ENCODE data around the gene PCDHGB3.
"Not testable (repeated sequence)": the region's sequence is repeated elsewhere in the genome, so short reads cannot be mapped to it uniquely, and the experiment has no call there.

Gene PCDHGB3

DNA sequence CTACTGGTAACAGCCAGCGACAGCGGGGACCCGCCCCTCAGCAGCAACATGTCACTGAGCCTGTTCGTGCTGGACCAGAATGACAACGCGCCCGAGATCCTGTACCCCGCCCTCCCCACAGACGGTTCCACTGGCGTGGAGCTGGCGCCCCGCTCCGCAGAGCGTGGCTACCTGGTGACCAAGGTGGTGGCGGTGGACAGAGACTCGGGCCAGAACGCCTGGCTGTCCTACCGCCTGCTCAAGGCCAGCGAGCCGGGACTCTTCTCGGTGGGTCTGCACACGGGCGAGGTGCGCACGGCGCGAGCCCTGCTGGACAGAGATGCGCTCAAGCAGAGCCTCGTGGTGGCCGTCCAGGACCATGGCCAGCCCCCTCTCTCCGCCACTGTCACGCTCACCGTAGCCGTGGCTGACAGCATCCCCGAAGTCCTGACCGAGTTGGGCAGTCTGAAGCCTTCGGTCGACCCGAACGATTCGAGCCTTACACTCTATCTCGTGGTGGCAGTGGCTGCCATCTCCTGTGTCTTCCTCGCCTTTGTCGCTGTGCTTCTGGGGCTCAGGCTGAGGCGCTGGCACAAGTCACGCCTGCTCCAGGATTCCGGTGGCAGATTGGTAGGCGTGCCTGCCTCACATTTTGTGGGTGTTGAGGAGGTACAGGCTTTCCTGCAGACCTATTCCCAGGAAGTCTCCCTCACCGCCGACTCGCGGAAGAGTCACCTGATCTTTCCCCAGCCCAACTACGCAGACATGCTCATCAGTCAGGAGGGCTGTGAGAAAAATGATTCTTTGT, 24.6 kb downstream of the PCDHGB3 start:
- not testable (repeated sequence) for H3K4me3 ChIP-seq (ENCODE audit: low read length); H3K36me3 ChIP-seq (ENCODE audit: control insufficient read depth, insufficient read depth, low read length); H3K27me3 ChIP-seq (ENCODE audit: control insufficient read depth, insufficient read depth, low read length); H3K27ac ChIP-seq (ENCODE audit: low read length); DNase-seq (ENCODE audit: low read depth, low spot score); H3K9me3 ChIP-seq (ENCODE audit: control insufficient read depth, insufficient read depth, low read length); H3K4me1 ChIP-seq (ENCODE audit: control insufficient read depth, insufficient read depth, low read length)
- no CpG with 5 or more reads among the region's 53 CpGs for WGBS (ENCODE audit: insufficient coverage, insufficient read length)

DNA sequence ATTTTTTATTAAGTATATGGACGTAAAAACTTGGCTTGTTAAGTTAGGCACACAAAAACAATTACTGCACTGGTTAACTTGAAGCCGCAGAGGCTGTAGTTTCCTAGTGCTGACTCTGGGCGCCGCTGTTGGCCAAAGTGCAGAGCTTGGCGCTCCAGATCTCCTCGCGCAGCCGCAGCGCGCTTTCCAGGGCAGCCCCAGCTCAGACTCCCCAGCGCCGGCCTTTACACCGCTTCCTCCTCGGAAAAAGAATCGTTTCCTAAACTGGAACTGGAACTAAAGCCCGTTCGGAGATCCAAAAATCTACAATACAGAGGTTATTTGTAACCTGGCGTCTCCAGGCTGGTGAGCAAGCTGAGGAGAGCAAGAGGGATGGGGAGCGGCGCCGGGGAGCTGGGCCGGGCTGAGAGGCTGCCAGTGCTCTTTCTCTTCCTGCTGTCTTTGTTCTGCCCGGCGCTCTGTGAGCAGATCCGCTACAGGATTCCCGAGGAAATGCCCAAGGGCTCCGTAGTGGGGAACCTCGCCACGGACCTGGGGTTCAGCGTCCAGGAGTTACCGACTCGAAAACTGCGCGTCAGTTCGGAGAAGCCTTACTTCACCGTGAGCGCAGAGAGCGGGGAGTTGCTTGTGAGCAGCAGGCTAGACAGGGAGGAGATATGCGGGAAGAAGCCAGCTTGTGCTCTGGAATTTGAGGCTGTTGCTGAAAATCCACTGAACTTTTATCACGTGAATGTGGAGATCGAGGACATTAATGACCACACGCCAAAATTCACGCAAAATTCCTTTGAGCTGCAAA, 27.9 kb downstream of the PCDHGB3 start, which contains the start of gene PCDHGB5:
PCDHGB5 (plus strand) TSS at position 192 of the 796 bp plus-strand sequence; CDS start at position 373, 181 bp downstream.
- not testable (repeated sequence) for H3K27ac ChIP-seq (ENCODE audit: low read length)
- WGBS (ENCODE audit: insufficient coverage, insufficient read length): 100% methylated on average over 1 of the region's 43 CpGs

DNA sequence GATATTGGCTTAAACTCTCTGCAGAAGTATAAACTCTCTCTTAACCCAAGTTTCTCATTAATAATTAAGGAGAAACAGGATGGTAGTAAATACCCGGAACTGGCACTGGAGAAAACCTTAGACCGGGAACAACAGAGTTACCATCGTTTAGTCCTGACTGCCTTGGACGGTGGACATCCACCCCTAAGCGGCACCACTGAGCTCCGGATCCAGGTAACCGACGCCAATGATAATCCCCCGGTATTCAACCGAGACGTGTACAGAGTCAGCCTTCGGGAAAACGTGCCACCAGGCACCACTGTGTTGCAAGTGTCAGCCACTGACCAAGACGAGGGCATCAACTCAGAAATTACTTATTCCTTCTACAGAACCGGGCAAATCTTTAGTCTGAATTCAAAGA, 28.6 kb downstream of the PCDHGB3 start:
- Histone ChIP-seq H3K4me1 (ENCODE audit: control insufficient read depth, insufficient read depth, low read length) (no peaks in the 10 kb centered on the region), H3K9me3 (ENCODE audit: control insufficient read depth, insufficient read depth, low read length) (no peaks in the 10 kb centered on the region; the same call in 1 of the 2 replicates), H3K4me3 (ENCODE audit: low read length) (no peak overlapping the region), H3K27me3 (ENCODE audit: control insufficient read depth, insufficient read depth, low read length) (no peaks in the 10 kb centered on the region), H3K27ac (ENCODE audit: low read length) (no peak overlapping the region), H3K36me3 (ENCODE audit: control insufficient read depth, insufficient read depth, low read length) (no peaks in the 10 kb centered on the region)
- no CpG with 5 or more reads among the region's 15 CpGs for WGBS (ENCODE audit: insufficient coverage, insufficient read length)
- DNase-seq (ENCODE audit: low read depth, low spot score): no peak

More for the DNA sequence above, 27.9 kb downstream of the PCDHGB3 start, which contains the start of gene PCDHGB5:
- H3K36me3 ChIP-seq (ENCODE audit: control insufficient read depth, insufficient read depth, low read length); H3K27me3 ChIP-seq (ENCODE audit: control insufficient read depth, insufficient read depth, low read length); H3K4me3 ChIP-seq (ENCODE audit: low read length); H3K4me1 ChIP-seq (ENCODE audit: control insufficient read depth, insufficient read depth, low read length); H3K9me3 ChIP-seq (ENCODE audit: control insufficient read depth, insufficient read depth, low read length); DNase-seq (ENCODE audit: low read depth, low spot score): not testable (repeated sequence)

DNA sequence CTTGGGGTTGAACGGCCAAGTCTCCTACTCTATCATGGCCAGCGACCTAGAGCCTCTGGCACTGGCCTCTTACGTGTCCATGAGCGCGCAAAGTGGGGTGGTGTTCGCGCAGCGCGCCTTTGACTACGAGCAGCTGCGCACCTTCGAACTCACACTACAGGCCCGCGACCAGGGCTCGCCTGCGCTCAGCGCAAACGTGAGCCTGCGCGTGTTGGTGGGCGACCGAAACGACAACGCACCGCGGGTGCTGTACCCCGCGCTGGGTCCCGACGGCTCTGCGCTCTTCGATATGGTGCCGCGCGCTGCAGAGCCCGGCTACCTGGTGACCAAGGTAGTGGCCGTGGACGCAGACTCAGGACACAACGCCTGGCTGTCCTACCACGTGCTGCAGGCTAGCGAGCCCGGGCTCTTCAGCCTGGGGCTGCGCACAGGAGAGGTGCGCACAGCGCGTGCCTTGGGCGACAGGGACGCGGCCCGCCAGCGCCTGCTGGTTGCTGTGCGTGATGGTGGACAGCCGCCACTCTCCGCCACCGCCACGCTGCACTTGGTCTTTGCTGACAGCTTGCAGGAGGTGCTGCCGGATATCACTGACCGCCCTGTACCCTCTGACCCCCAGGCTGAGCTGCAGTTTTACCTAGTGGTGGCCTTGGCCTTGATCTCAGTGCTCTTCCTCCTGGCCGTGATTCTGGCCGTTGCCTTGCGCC, 29.7 kb downstream of the PCDHGB3 start:
- no peaks in the 10 kb centered on the region; the same call in 1 of the 2 replicates for H3K9me3 ChIP-seq (ENCODE audit: control insufficient read depth, insufficient read depth, low read length)
- no peak overlapping the region for H3K4me3 ChIP-seq (ENCODE audit: low read length)
- H3K27me3 ChIP-seq (ENCODE audit: control insufficient read depth, insufficient read depth, low read length): no peaks in the 10 kb centered on the region
- no peak overlapping the region for H3K27ac ChIP-seq (ENCODE audit: low read length)
- no peaks in the 10 kb centered on the region for H3K36me3 ChIP-seq (ENCODE audit: control insufficient read depth, insufficient read depth, low read length)
- H3K4me1 ChIP-seq (ENCODE audit: control insufficient read depth, insufficient read depth, low read length): no peaks in the 10 kb centered on the region
- WGBS (ENCODE audit: insufficient coverage, insufficient read length): no CpG with 5 or more reads among the region's 61 CpGs
- no peak for DNase-seq (ENCODE audit: low read depth, low spot score)

DNA sequence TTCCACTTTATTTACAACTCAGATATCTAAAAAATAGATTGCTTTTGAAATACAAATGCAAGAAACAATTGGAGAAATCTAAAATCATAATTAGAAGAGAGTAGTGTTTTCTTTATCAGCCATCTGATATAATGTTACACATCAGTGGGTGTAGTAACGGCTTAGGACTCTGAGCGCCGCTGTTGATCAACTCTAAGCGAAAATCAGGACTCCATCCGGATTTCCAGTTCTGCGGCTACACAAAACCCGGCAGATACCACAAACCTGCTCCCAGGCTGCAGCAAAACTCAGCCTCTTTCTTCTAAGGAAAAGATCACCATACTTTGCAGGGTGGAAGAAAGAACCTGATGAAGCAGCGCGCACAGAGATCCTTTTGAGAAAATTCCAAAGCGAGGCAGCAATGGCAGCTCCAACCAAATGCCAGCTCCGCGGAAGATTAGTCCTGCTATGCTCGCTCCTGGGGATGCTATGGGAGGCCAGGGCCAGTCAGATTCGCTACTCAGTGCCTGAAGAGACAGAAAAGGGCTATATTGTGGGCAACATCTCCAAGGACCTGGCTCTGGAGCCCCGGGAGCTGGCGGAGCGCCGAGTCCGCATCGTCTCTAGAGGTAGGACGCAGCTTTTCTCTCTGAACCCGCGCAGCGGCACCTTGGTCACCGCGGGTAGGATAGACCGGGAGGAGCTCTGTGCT, 32.7 kb downstream of the PCDHGB3 start, which contains the start of gene PCDHGA9:
PCDHGA9 (plus strand) TSS at position 226 of the 691 bp plus-strand sequence; CDS start at position 401, 175 bp downstream.
- Histone ChIP-seq H3K27ac (ENCODE audit: low read length) (no peak within 1 kb of the TSS), H3K36me3 (ENCODE audit: control insufficient read depth, insufficient read depth, low read length) (no peaks in the 10 kb centered on the region), H3K9me3 (ENCODE audit: control insufficient read depth, insufficient read depth, low read length) (no peaks in the 10 kb centered on the region; the same call in 1 of the 2 replicates), H3K27me3 (ENCODE audit: control insufficient read depth, insufficient read depth, low read length) (no peaks in the 10 kb centered on the region), H3K4me1 (ENCODE audit: control insufficient read depth, insufficient read depth, low read length) (no peaks in the 10 kb centered on the region), H3K4me3 (ENCODE audit: low read length) (no peak within 1 kb of the TSS)
- WGBS (ENCODE audit: insufficient coverage, insufficient read length): no CpG with 5 or more reads among the region's 27 CpGs
- no peak for DNase-seq (ENCODE audit: low read depth, low spot score)

DNA sequence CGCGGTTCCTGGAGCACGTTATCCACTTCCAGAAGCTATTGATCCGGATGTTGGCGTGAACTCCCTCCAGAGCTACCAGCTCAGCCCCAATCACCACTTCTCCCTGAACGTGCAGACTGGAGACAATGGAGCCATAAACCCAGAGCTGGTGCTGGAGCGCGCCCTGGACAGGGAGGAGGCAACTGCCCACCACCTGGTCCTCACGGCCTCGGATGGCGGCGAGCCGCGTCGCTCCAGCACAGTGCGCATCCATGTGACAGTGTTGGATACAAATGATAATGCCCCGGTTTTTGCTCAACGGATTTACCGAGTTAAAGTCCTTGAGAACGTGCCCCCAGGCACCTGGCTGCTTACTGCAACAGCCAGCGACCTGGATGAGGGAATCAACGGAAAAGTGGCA, 33.3 kb downstream of the PCDHGB3 start:
- no CpG with 5 or more reads among the region's 22 CpGs for WGBS (ENCODE audit: insufficient coverage, insufficient read length)
- Histone ChIP-seq H3K9me3 (ENCODE audit: control insufficient read depth, insufficient read depth, low read length) (no peaks in the 10 kb centered on the region; the same call in 1 of the 2 replicates), H3K4me1 (ENCODE audit: control insufficient read depth, insufficient read depth, low read length) (no peaks in the 10 kb centered on the region), H3K4me3 (ENCODE audit: low read length) (no peak overlapping the region), H3K27ac (ENCODE audit: low read length) (no peak overlapping the region), H3K27me3 (ENCODE audit: control insufficient read depth, insufficient read depth, low read length) (no peaks in the 10 kb centered on the region), H3K36me3 (ENCODE audit: control insufficient read depth, insufficient read depth, low read length) (no peaks in the 10 kb centered on the region)
- DNase-seq (ENCODE audit: low read depth, low spot score): no peak

DNA sequence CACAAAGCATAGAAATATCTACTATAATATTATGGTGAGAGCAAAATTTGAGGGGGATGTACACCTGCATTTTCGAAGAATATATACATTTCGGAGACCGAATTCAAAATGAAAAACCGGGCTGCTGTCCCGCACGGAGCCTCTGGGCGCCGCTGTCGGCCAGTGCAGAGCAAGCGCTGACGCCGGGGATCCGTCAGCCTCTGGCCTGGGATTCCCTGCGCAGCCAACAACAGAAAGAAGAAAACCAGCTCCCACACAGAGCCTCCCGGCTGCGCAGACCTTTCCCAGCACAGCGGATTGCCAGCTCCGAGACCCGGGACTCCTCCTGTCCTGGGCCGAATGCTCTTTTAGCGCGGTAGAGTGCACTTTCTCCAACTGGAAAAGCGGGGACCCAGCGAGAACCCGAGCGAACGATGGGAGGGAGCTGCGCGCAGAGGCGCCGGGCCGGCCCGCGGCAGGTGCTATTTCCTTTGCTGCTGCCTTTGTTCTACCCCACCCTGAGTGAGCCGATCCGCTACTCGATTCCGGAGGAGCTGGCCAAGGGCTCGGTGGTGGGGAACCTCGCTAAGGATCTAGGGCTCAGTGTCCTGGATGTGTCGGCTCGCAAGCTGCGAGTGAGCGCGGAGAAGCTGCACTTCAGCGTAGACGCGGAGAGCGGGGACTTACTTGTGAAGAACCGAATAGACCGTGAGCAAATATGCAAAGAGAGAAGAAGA, 37.9 kb downstream of the PCDHGB3 start, which contains the start of gene PCDHGB6:
PCDHGB6 (plus strand) TSS at position 232 of the 716 bp plus-strand sequence; CDS start at position 414, 182 bp downstream.
- no CpG with 5 or more reads among the region's 51 CpGs for WGBS (ENCODE audit: insufficient coverage, insufficient read length)
- H3K4me3 ChIP-seq (ENCODE audit: low read length): peak within 1 kb of the TSS; percentile 48; the same call in 1 of the 2 replicates
- not testable (repeated sequence) for H3K36me3 ChIP-seq (ENCODE audit: control insufficient read depth, insufficient read depth, low read length); H3K9me3 ChIP-seq (ENCODE audit: control insufficient read depth, insufficient read depth, low read length); H3K4me1 ChIP-seq (ENCODE audit: control insufficient read depth, insufficient read depth, low read length); H3K27me3 ChIP-seq (ENCODE audit: control insufficient read depth, insufficient read depth, low read length); H3K27ac ChIP-seq (ENCODE audit: low read length); DNase-seq (ENCODE audit: low read depth, low spot score)

DNA sequence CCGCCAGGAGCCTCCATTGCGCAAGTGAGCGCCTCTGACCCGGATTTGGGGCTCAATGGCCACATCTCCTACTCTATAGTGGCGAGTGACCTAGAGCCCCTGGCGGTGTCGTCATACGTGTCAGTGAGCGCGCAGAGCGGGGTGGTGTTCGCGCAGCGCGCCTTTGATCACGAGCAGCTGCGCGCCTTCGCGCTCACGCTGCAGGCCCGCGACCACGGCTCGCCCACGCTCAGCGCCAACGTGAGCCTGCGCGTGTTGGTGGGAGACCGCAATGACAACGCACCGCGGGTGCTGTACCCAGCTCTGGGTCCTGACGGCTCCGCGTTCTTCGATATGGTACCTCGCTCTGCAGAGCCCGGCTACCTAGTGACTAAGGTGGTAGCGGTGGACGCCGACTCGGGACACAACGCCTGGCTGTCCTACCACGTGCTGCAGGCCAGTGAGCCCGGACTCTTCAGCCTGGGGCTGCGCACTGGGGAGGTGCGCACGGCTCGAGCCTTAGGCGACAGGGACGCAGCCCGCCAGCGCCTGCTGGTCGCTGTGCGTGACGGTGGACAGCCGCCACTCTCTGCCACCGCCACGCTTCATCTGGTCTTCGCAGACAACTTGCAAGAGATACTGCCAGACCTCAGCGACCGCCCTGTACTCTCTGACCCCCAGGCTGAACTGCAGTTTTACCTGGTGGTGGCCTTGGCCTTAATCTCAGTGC, 39.7 kb downstream of the PCDHGB3 start:
- DNase-seq (ENCODE audit: low read depth, low spot score): no peak
- no CpG with 5 or more reads among the region's 64 CpGs for WGBS (ENCODE audit: insufficient coverage, insufficient read length)
- H3K27me3 ChIP-seq (ENCODE audit: control insufficient read depth, insufficient read depth, low read length): peaks cover 1% of the 10 kb centered on the region; the same call in 1 of the 2 replicates
- no peaks in the 10 kb centered on the region for H3K4me1 ChIP-seq (ENCODE audit: control insufficient read depth, insufficient read depth, low read length)
- H3K9me3 ChIP-seq (ENCODE audit: control insufficient read depth, insufficient read depth, low read length): no peaks in the 10 kb centered on the region
- H3K4me3 ChIP-seq (ENCODE audit: low read length): no peak overlapping the region
- H3K36me3 ChIP-seq (ENCODE audit: control insufficient read depth, insufficient read depth, low read length): peaks cover 3% of the 10 kb centered on the region; the same call in 1 of the 2 replicates
- H3K27ac ChIP-seq (ENCODE audit: low read length): no peak overlapping the region

DNA sequence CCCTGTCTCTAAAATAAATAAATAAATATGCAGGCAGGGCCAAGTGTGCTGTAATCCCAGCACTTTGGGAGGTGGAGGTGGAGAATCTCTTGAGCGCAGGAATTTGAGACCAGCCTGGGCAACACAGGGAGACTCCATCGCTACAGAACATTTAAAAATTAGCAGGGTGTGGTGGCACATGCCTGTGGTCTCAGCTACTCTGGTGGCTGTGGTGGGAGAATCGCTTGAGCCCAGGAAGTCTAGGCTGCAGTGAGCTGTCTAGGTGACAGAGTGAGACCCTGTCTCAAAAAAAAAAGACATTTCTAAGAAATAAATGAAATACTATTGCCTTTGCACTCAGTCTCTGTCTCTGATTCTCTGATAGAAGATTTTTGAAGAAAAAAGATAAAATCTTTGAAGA, 41.5 kb downstream of the PCDHGB3 start:
- WGBS (ENCODE audit: insufficient coverage, insufficient read length): no CpG with 5 or more reads among the region's 3 CpGs
- H3K36me3 ChIP-seq (ENCODE audit: control insufficient read depth, insufficient read depth, low read length): peaks cover 3% of the 10 kb centered on the region; the same call in 1 of the 2 replicates
- no peaks in the 10 kb centered on the region for H3K4me1 ChIP-seq (ENCODE audit: control insufficient read depth, insufficient read depth, low read length)
- H3K9me3 ChIP-seq (ENCODE audit: control insufficient read depth, insufficient read depth, low read length): no peaks in the 10 kb centered on the region
- H3K4me3 ChIP-seq (ENCODE audit: low read length): no peak overlapping the region
- DNase-seq (ENCODE audit: low read depth, low spot score): no peak
- H3K27me3 ChIP-seq (ENCODE audit: control insufficient read depth, insufficient read depth, low read length): peaks cover 1% of the 10 kb centered on the region; the same call in 1 of the 2 replicates
- no peak overlapping the region for H3K27ac ChIP-seq (ENCODE audit: low read length)

All from iPS DF 6.9 (cell line).